ENCODE measurements around the gene NYNRIN. TPM values are rescaled to one million over a fixed set of nuclear protein-coding genes. Genes with fewer than 3 reads are reported as not detected.
"Not testable (repeated sequence)": the region's sequence is repeated elsewhere in the genome, so short reads cannot be mapped to it uniquely, and the experiment has no call there.

NYNRIN gene
- total RNA-seq, 1 experiment from 2014 or later = 0.31 TPM

- H3K36me3 ChIP-seq (ENCODE audit: control insufficient read depth, insufficient read depth, low read length) = no peaks in the 10 kb centered on the region; the same call in 1 of the 2 replicates
- no peak for TF ChIP-seq POLR2AphosphoS5 (IDR thresholded peaks at IDR 0.05; ENCODE audit: low read depth, low read length)
- TF ChIP-seq TCF7L2 (IDR thresholded peaks at IDR 0.05; ENCODE audit: low read depth, low read length) = no peak
- TF ChIP-seq CTCF (IDR thresholded peaks at IDR 0.05) = no peak
- no peak for TF ChIP-seq SIN3A (IDR thresholded peaks at IDR 0.05; ENCODE audit: borderline replicate concordance, insufficient read depth, low read depth, low read length)
- no peak for TF ChIP-seq REST (IDR thresholded peaks at IDR 0.05; ENCODE audit: insufficient read depth in 1 of 2, low read depth in 2 of 2, low read length in 1 of 2)
- ATAC-seq = no peak
- H3K27me3 ChIP-seq (ENCODE audit: control insufficient read depth, insufficient read depth, low read length) = no peaks in the 10 kb centered on the region
- no peak overlapping the region for H3K4me3 ChIP-seq (ENCODE audit: low read depth in 2 of 2, low read length in 2 of 2)
- in situ Hi-C loops (cut with HindIII; ENCODE audit: low pct_unique_long_range_greater_than_20kb, low sequenced_read_pairs) = no loop called here
- H3K9me3 ChIP-seq (ENCODE audit: control insufficient read depth, insufficient read depth, low read depth, low read length) = no peaks in the 10 kb centered on the region
- no peak for DNase-seq (ENCODE audit: low read depth, low spot score)
- intact Hi-C loops (cut with micrococcal nuclease; ENCODE audit: unreplicated experiment) = no loop called here
- no peak overlapping the region for H3K27ac ChIP-seq (ENCODE audit: low read length)
- ChIA-PET CTCF (interaction anchor here (0.6 to 1.0 kb wide), 2 partner anchors 10 to 61 kb away, joined by 3 read pairs; no protein-coding TSS in a partner anchor), POLR2A (no interaction called here)
- H3K4me1 ChIP-seq (ENCODE audit: control insufficient read depth, insufficient read depth, low read length) = peaks cover 6% of the 10 kb centered on the region
- BruUV-seq (replicated peaks) = no TSS peak
Observed at GRCh38 chr14:24370748-24371147, 28.1 kb upstream of the NYNRIN start.

- ChIA-PET POLR2A (interaction anchor here (0.5 kb wide), 1 partner anchor 64 kb away, joined by 4 read pairs; no protein-coding TSS in a partner anchor), CTCF (interaction anchor here (1.0 kb wide), 1 partner anchor 60 kb away, joined by 3 read pairs; no protein-coding TSS in a partner anchor)
- H3K27me3 ChIP-seq (ENCODE audit: control insufficient read depth, insufficient read depth, low read length); in situ Hi-C loops (cut with HindIII; ENCODE audit: low pct_unique_long_range_greater_than_20kb, low sequenced_read_pairs); H3K4me1 ChIP-seq (ENCODE audit: control insufficient read depth, insufficient read depth, low read length); intact Hi-C loops (cut with micrococcal nuclease; ENCODE audit: unreplicated experiment); ATAC-seq; H3K4me3 ChIP-seq (ENCODE audit: low read depth in 2 of 2, low read length in 2 of 2); BruUV-seq (replicated peaks); H3K27ac ChIP-seq (ENCODE audit: low read length); H3K36me3 ChIP-seq (ENCODE audit: control insufficient read depth, insufficient read depth, low read length); H3K9me3 ChIP-seq (ENCODE audit: control insufficient read depth, insufficient read depth, low read depth, low read length); DNase-seq (ENCODE audit: low read depth, low spot score): not testable (repeated sequence)
Observed at GRCh38 chr14:24371605-24372004, 27.2 kb upstream of the NYNRIN start.

- ATAC-seq (no peak), DNase-seq (ENCODE audit: low read depth, low spot score) (no peak)
- H3K4me1 ChIP-seq (ENCODE audit: control insufficient read depth, insufficient read depth, low read length) = no peaks in the 10 kb centered on the region
- no peak for TF ChIP-seq POLR2AphosphoS5 (IDR thresholded peaks at IDR 0.05; ENCODE audit: low read depth, low read length)
- no peak for TF ChIP-seq REST (IDR thresholded peaks at IDR 0.05; ENCODE audit: insufficient read depth in 1 of 2, low read depth in 2 of 2, low read length in 1 of 2)
- no peak for TF ChIP-seq SIN3A (IDR thresholded peaks at IDR 0.05; ENCODE audit: borderline replicate concordance, insufficient read depth, low read depth, low read length)
- no peak for TF ChIP-seq TCF7L2 (IDR thresholded peaks at IDR 0.05; ENCODE audit: low read depth, low read length)
- TF ChIP-seq CTCF (IDR thresholded peaks at IDR 0.05) = no peak
- intact Hi-C loops (cut with micrococcal nuclease; ENCODE audit: unreplicated experiment) (no loop called here), in situ Hi-C loops (cut with HindIII; ENCODE audit: low pct_unique_long_range_greater_than_20kb, low sequenced_read_pairs) (no loop called here)
- H3K36me3 ChIP-seq (ENCODE audit: control insufficient read depth, insufficient read depth, low read length) = no peaks in the 10 kb centered on the region
- no peak overlapping the region for H3K4me3 ChIP-seq (ENCODE audit: low read depth in 2 of 2, low read length in 2 of 2)
- ChIA-PET POLR2A (no interaction called here), CTCF (no interaction called here)
- no TSS peak for BruUV-seq (replicated peaks)
- no peaks in the 10 kb centered on the region for H3K9me3 ChIP-seq (ENCODE audit: control insufficient read depth, insufficient read depth, low read depth, low read length)
- H3K27ac ChIP-seq (ENCODE audit: low read length) = no peak overlapping the region
- H3K27me3 ChIP-seq (ENCODE audit: control insufficient read depth, insufficient read depth, low read length) = no peaks in the 10 kb centered on the region
Observed at GRCh38 chr14:24372701-24373416, 25.9 kb upstream of the NYNRIN start.
